Measurements from ENCODE around the gene C17orf107. TPM values are rescaled to one million over a fixed set of nuclear protein-coding genes. Genes with fewer than 3 reads are reported as not detected.

Gene C17orf107
- total and polyA plus RNA-seq, 9 of the 15 experiments (the other 6 are each of a cell fraction or from before 2014, with no cell fraction given), result 0.05 to 0.29 (median 0.07) TPM; not detected in 4

DNA sequence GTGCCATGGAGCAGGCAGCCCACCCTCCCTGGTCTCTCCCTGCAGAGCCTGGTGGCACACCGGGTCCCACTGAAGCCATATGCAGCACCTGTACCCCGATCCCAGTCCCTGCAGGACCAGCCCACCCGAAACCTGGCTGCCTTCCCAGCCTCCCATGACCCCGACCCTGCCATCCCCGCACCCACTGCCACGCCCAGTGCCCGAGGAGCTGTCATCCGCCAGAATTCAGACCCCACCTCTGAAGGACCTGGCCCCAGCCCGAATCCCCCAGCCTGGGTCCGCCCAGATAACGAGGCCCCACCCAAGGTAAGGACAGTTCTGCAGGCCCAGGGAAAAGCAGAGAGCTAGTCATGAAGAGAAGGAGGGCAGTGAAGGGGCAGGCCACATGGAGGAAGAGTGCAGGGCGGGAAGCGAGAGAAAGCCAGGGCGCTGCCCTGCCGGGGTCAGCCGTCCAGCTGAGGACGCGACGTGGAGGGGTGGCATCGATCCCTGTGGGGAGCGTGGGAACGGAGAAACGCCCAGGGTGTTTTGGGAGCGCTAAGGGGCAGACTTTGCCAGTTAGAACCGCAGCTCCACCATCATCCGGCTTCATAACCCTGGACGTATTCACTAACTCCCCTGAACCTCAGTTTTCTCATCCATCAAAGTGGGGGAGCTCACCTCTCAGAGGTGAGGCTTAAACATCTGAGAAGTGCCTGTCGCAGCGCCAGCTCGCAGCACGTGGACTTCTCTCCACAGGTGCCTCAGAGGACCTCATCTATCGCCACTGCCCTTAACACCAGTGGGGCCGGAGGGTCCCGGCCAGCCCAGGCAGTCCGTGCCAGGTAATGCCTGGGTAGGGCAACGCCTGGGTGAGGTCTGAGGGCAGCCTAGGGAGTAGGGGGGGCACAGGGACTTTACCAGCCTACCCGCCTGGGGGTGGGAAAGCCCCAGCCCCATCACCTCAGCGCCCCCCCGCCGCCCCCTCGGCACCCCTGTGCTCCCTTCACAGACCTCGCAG, 7.6 kb upstream of the C17orf107 start:
- Histone ChIP-seq H3K9me1 (ENCODE audit: control insufficient read depth, insufficient read depth, low read length) (no peaks in the 10 kb centered on the region), H3K9ac (ENCODE audit: insufficient read depth in 1 of 2, low read depth in 2 of 2, low read length in 2 of 2) (no peak overlapping the region), H3K36me3 (ENCODE audit: control insufficient read depth, insufficient read depth, low read length) (peaks cover 83% of the 10 kb centered on the region; the same call in 2 of the 3 replicates), H3K27ac (ENCODE audit: extremely low read depth, low read depth, low read length) (no peak overlapping the region), H3K9me3 (replicated peaks; ENCODE audit: control insufficient read depth, insufficient read depth, low read depth, low read length) (no peaks in the 10 kb centered on the region), H3K4me1 (replicated peaks in 1 of 2; ENCODE audit: control insufficient read depth in 2 of 2, insufficient read depth in 2 of 2, low read length in 2 of 2) (peaks cover 0 to 14% of the 10 kb centered on the region in 2 experiments; a peak in 2 of 5 replicates), H3K27me3 (ENCODE audit: control insufficient read depth in 2 of 2, insufficient read depth in 2 of 2, low read length in 2 of 2) (no peaks in the 10 kb centered on the region), H3K4me2 (ENCODE audit: insufficient read depth, low read length) (no peak overlapping the region), H3K4me3 (no peak overlapping the region), H2AFZ (ENCODE audit: low read depth, low read length) (no peak overlapping the region), H3K79me2 (ENCODE audit: control insufficient read depth, insufficient read depth, low read length) (no peaks in the 10 kb centered on the region), H4K20me1 (replicated peaks; ENCODE audit: control insufficient read depth, insufficient read depth, low read length) (0 out of 2 replicates have a peak, but pooled peaks cover 3% of the 10 kb centered on the region)
- FAIRE-seq (no peak), DNase-seq (ENCODE audit: extremely low read depth in 1 of 4, low spot score in 3 of 4) (no peak), ATAC-seq (no peak)
- no TSS peak for BruUV-seq (replicated peaks)
- WGBS (ENCODE audit: insufficient coverage, low coverage, missing lambda C conversion rate), result 93% methylated on average over 7 of the region's 42 CpGs
- in situ Hi-C loops (cut with MboI), result no loop called here
- intact Hi-C loops (cut with micrococcal nuclease), result no loop called here
- POLR2A ChIA-PET, result interaction anchor here (0.7 to 1.0 kb wide), 2 partner anchors 30 to 170 kb away, joined by 3 read pairs; no protein-coding TSS in a partner anchor
- CTCF ChIA-PET (ENCODE audit: low intra/inter-chr PET ratio), result no interaction called here
- TF ChIP-seq GATA2 (CRISPR knock-in tag; IDR thresholded peaks at IDR 0.05) (no peak), CCAR2 (IDR thresholded peaks at IDR 0.05; ENCODE audit: low read depth, low read length) (no peak), NELFE (IDR thresholded peaks at IDR 0.05; ENCODE audit: insufficient read depth, insufficient read length) (no peak), ZNF316 (IDR thresholded peaks at IDR 0.05) (no peak), POLR2G (IDR thresholded peaks at IDR 0.05; ENCODE audit: low read depth, low read length) (peak; percentile 42), ELF4 (CRISPR knock-in tag; IDR thresholded peaks at IDR 0.05) (no peak), ZNF778 (CRISPR knock-in tag; IDR thresholded peaks at IDR 0.05) (no peak), RBM22 (IDR thresholded peaks at IDR 0.05; ENCODE audit: low read depth, low read length, poor library complexity, severe bottlenecking) (peak; percentile 30)
- TF ChIP-seq, protein P1, sequence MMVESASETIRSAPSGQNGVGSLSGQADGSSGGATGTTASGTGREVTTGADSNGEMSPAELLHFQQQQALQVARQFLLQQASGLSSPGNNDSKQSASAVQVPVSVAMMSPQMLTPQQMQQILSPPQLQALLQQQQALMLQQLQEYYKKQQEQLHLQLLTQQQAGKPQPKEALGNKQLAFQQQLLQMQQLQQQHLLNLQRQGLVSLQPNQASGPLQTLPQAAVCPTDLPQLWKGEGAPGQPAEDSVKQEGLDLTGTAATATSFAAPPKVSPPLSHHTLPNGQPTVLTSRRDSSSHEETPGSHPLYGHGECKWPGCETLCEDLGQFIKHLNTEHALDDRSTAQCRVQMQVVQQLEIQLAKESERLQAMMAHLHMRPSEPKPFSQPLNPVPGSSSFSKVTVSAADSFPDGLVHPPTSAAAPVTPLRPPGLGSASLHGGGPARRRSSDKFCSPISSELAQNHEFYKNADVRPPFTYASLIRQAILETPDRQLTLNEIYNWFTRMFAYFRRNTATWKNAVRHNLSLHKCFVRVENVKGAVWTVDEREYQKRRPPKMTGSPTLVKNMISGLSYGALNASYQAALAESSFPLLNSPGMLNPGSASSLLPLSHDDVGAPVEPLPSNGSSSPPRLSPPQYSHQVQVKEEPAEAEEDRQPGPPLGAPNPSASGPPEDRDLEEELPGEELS (CRISPR knock-in tag; IDR thresholded peaks at IDR 0.05; ENCODE audit: borderline replicate concordance), result no peak
- TF ChIP-seq, protein P2, sequence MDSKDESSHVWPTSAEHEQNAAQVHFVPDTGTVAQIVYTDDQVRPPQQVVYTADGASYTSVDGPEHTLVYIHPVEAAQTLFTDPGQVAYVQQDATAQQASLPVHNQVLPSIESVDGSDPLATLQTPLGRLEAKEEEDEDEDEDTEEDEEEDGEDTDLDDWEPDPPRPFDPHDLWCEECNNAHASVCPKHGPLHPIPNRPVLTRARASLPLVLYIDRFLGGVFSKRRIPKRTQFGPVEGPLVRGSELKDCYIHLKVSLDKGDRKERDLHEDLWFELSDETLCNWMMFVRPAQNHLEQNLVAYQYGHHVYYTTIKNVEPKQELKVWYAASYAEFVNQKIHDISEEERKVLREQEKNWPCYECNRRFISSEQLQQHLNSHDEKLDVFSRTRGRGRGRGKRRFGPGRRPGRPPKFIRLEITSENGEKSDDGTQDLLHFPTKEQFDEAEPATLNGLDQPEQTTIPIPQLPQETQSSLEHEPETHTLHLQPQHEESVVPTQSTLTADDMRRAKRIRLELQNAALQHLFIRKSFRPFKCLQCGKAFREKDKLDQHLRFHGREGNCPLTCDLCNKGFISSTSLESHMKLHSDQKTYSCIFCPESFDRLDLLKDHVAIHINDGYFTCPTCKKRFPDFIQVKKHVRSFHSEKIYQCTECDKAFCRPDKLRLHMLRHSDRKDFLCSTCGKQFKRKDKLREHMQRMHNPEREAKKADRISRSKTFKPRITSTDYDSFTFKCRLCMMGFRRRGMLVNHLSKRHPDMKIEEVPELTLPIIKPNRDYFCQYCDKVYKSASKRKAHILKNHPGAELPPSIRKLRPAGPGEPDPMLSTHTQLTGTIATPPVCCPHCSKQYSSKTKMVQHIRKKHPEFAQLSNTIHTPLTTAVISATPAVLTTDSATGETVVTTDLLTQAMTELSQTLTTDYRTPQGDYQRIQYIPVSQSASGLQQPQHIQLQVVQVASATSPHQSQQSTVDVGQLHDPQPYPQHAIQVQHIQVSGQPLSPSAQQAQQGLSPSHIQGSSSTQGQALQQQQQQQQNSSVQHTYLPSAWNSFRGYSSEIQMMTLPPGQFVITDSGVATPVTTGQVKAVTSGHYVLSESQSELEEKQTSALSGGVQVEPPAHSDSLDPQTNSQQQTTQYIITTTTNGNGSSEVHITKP (IDR thresholded peaks at IDR 0.05; ENCODE audit: partially characterized antibody), result no peak
